H1 (cell line): ENCODE data around the gene ARHGAP22. TPM values are rescaled to one million over a fixed set of nuclear protein-coding genes. Genes with fewer than 3 reads are reported as not detected.

Experiments used
- CTCF ChIA-PET: fragments of 300-600 bp; sonication (Branson Sonifier 250); formaldehyde crosslinking; loops from one replicate; lab custom pipeline; 2021; ENCODE audit not compliant: partially characterized antibody; lab: Charles Lee
- POLR2A ChIA-PET: fragments of 300-600 bp; sonication (Branson Sonifier 250); formaldehyde crosslinking; loops from one replicate; lab custom pipeline; 2021; ENCODE audit warnings: inconsistent platforms; ENCODE audit not compliant: partially characterized antibody; lab: Charles Lee
- DNase-seq, 2 experiments: peaks; one replicate each; pipeline versions ENCODE4 v3.0.0 to v3.0.0-alpha.2; 2010 to 2022; ENCODE audit warnings: low spot score in 2 of 2, low read depth in 1 of 2, mixed read lengths in 1 of 2
- FAIRE-seq: peaks from 2 replicates; lab custom pipeline; 2011; peaks lifted over from hg19 to GRCh38; lab: Jason Lieb, UNC
- H2AFZ ChIP-seq: 2 replicates; pipeline ENCODE4 v1.8.1; 2012; ENCODE audit warnings: low read length, inconsistent platforms
- H2AK5ac ChIP-seq: 2 replicates; pipeline ENCODE4 v1.6.1; 2013; ENCODE audit warnings: low read depth, low read length
- H2BK120ac ChIP-seq: replicated peaks from 2 replicates; pipeline ENCODE3; 2013; ENCODE audit warnings: low read depth, low read length, inconsistent platforms
- H2BK12ac ChIP-seq: 2 replicates; pipeline ENCODE4 v1.6.1; 2013; ENCODE audit warnings: low read depth, low read length
- H2BK15ac ChIP-seq: 2 replicates; pipeline ENCODE4 v1.6.1; 2013; ENCODE audit warnings: low read length
- H2BK20ac ChIP-seq: 2 replicates; pipeline ENCODE4 v1.6.1; 2013; ENCODE audit warnings: low read length
- H2BK5ac ChIP-seq: 2 replicates; pipeline ENCODE4 v1.6.1; 2013; ENCODE audit warnings: low read depth, low read length
- H3K14ac ChIP-seq: 2 replicates; pipeline ENCODE4 v1.6.1; 2013; ENCODE audit warnings: inconsistent platforms; ENCODE audit not compliant: insufficient read length
- H3K18ac ChIP-seq: 2 replicates; pipeline ENCODE4 v1.6.1; 2013; ENCODE audit warnings: low read length; ENCODE audit errors: extremely low read depth
- H3K23ac ChIP-seq: 2 replicates; pipeline ENCODE4 v1.6.1; 2013; ENCODE audit warnings: inconsistent platforms; ENCODE audit not compliant: insufficient read length
- H3K23me2 ChIP-seq: 2 replicates; pipeline ENCODE4 v1.6.1; 2013; ENCODE audit warnings: low read depth, low read length
- H3K27ac ChIP-seq: 2 replicates; pipeline ENCODE4 v1.6.1; 2011; ENCODE audit warnings: low read depth, low read length, inconsistent platforms
- H3K27me3 ChIP-seq, 4 experiments: replicated peaks in 1 of 4; 1 replicate in 1 of 4; 2 replicates in 3 of 4; pipeline versions ENCODE4 v1.6.1 to v1.8.1; 2011 to 2013; ENCODE audit warnings: low read length in 3 of 4, mild to moderate bottlenecking in 3 of 4, inconsistent platforms in 2 of 4, mixed read lengths in 2 of 4, moderate library complexity in 1 of 4; ENCODE audit not compliant: control insufficient read depth in 3 of 4, insufficient read depth in 3 of 4; ENCODE audit errors: extremely low read depth in 1 of 4
- H3K36me3 ChIP-seq, 4 experiments: 2 replicates each; pipeline versions ENCODE4 v1.6.1 to v1.8.1; 2011 to 2013; ENCODE audit warnings: mild to moderate bottlenecking in 4 of 4, low read length in 3 of 4, moderate library complexity in 2 of 4, control low read depth in 1 of 4, inconsistent platforms in 1 of 4; ENCODE audit not compliant: insufficient read depth in 4 of 4, control insufficient read depth in 2 of 4
- H3K4ac ChIP-seq: replicated peaks from 2 replicates; pipeline ENCODE3; 2013; ENCODE audit warnings: low read length, low read depth, mixed read lengths, inconsistent platforms; ENCODE audit not compliant: insufficient read length
- H3K4me1 ChIP-seq, 4 experiments: replicated peaks in 1 of 4; 1 replicate in 1 of 4; 2 replicates in 3 of 4; pipeline versions ENCODE4 v1.6.1 to v1.8.1; 2011 to 2013; ENCODE audit warnings: low read length in 3 of 4, inconsistent platforms in 2 of 4, mixed read lengths in 1 of 4; ENCODE audit not compliant: insufficient read depth in 4 of 4, control insufficient read depth in 3 of 4
- H3K4me2 ChIP-seq, 2 experiments: 2 replicates each; pipeline versions ENCODE4 v1.6.1 to v1.8.1; 2011 to 2013; ENCODE audit warnings: low read depth in 2 of 2, low read length in 2 of 2, control low read depth in 1 of 2, inconsistent platforms in 1 of 2, mild to moderate bottlenecking in 1 of 2; ENCODE audit not compliant: insufficient read depth in 1 of 2
- H3K4me3 ChIP-seq, 4 experiments: fragments of 200-600, 300-600 bp in 1 of 4; sonication (generic), shearing (Covaris generic), sonication (Bioruptor Twin) in 1 of 4; 2 replicates each; pipeline versions ENCODE4 v1.5.1 to v1.8.1; 2011 to 2016; ENCODE audit warnings: low read length in 4 of 4, low read depth in 3 of 4, control low read depth in 2 of 4, inconsistent platforms in 2 of 4, mild to moderate bottlenecking in 2 of 4, mixed read lengths in 1 of 4, moderate library complexity in 1 of 4; ENCODE audit not compliant: insufficient read depth in 2 of 4; ENCODE audit errors: extremely low read depth in 1 of 4
- H3K56ac ChIP-seq: replicated peaks from 2 replicates; pipeline ENCODE3; 2013; ENCODE audit warnings: low read depth, mild to moderate bottlenecking, mixed read lengths, low read length, inconsistent platforms; ENCODE audit not compliant: insufficient read length
- H3K79me1 ChIP-seq: 2 replicates; pipeline ENCODE4 v1.6.1; 2013; ENCODE audit warnings: low read depth, low read length, control low read depth
- H3K79me2 ChIP-seq, 2 experiments: 2 replicates each; pipeline versions ENCODE4 v1.6.1 to v1.8.1; 2012 to 2013; ENCODE audit warnings: low read length in 2 of 2, mild to moderate bottlenecking in 2 of 2, inconsistent platforms in 1 of 2; ENCODE audit not compliant: insufficient read depth in 2 of 2, control insufficient read depth in 1 of 2
- H3K9ac ChIP-seq, 4 experiments: replicated peaks in 1 of 4; 1 replicate in 1 of 4; 2 replicates in 3 of 4; pipeline versions ENCODE4 v1.6.1 to v1.8.1; 2011 to 2013; ENCODE audit warnings: low read depth in 3 of 4, low read length in 3 of 4, control low read depth in 2 of 4, mild to moderate bottlenecking in 2 of 4, moderate library complexity in 2 of 4, inconsistent platforms in 1 of 4; ENCODE audit errors: extremely low read depth in 1 of 4
- H3K9me3 ChIP-seq, 2 experiments: 2 replicates each; pipeline versions ENCODE4 v1.6.1 to v1.8.1; 2012 to 2013; ENCODE audit warnings: mild to moderate bottlenecking in 2 of 2, moderate library complexity in 2 of 2, control low read depth in 1 of 2, inconsistent platforms in 1 of 2, low read depth in 1 of 2, low read length in 1 of 2, mixed read lengths in 1 of 2; ENCODE audit not compliant: insufficient read depth in 2 of 2
- H4K20me1 ChIP-seq, 2 experiments: replicated peaks in 1 of 2; 2 replicates each; pipeline versions ENCODE3 to v1.8.1; 2011 to 2013; ENCODE audit warnings: inconsistent platforms in 2 of 2, low read length in 2 of 2, mild to moderate bottlenecking in 1 of 2; ENCODE audit not compliant: insufficient read depth in 2 of 2, control insufficient read depth in 1 of 2
- H4K5ac ChIP-seq: 2 replicates; pipeline ENCODE4 v1.6.1; 2013; ENCODE audit warnings: low read length, low read depth, mixed read lengths, inconsistent platforms; ENCODE audit not compliant: insufficient read length
- H4K8ac ChIP-seq: 2 replicates; pipeline ENCODE4 v1.8.0; 2013; ENCODE audit warnings: mild to moderate bottlenecking, moderate library complexity, low read length, inconsistent platforms; ENCODE audit not compliant: insufficient read depth; ENCODE audit errors: extremely low read depth
- H4K91ac ChIP-seq: replicated peaks from 2 replicates; pipeline ENCODE3; 2013; ENCODE audit warnings: low read length, mixed read lengths, inconsistent platforms; ENCODE audit not compliant: insufficient read length
- EZH2 ChIP-seq: fragments of 200-600 bp; sonication (generic); IDR thresholded peaks from 2 replicates; pipeline ENCODE4 v1.7.1; 2012; ENCODE audit warnings: low read depth, mild to moderate bottlenecking, moderate library complexity, low read length, inconsistent platforms; ENCODE audit not compliant: severe bottlenecking
- RAD21 ChIP-seq, 2 experiments: IDR thresholded peaks in 1 of 2; conservative IDR thresholded peaks in 1 of 2; 2 replicates each; pipeline ENCODE4 v1.6.1; 2011; ENCODE audit warnings: low read depth in 2 of 2, low read length in 2 of 2, improper control_type of control experiment in 1 of 2, inconsistent platforms in 1 of 2, mild to moderate bottlenecking in 1 of 2, moderate library complexity in 1 of 2
- WGBS, 2 experiments: shearing (Covaris generic) in 1 of 2; methylation state at CpG; one replicate each; pipeline versions ENCODE4 v1.1.6 to v1.1.7; 2013 to 2015; ENCODE audit warnings: low lambda C conversion rate in 2 of 2, mixed read lengths in 2 of 2, inconsistent platforms in 1 of 2, low coverage in 1 of 2, missing lambda C conversion rate in 1 of 2; ENCODE audit not compliant: insufficient replicate concordance in 2 of 2, insufficient coverage in 1 of 2, insufficient read length in 1 of 2; ENCODE audit errors: extremely low coverage in 1 of 2, missing lambda C conversion rate in 1 of 2; 5-methylcytosine and 5-hydroxymethylcytosine counted together
- polyA plus RNA-seq, 7 experiments: library from polyadenylated mRNA; depleted of rRNA in 3 of 7; stranded (reverse) in 5 of 7; unstranded in 2 of 7; fragments of >200 nt in 5 of 7; fragments of 200-250 nt in 2 of 7; gene quantifications; 1 replicate in 5 of 7; 2 replicates in 1 of 7; 4 replicates in 1 of 7; pipeline versions ENCODE4 v1.2.1 to v1.2.3, GENCODE V29; 2011 to 2013; ENCODE audit warnings: missing spikeins in 2 of 7, mixed read lengths in 2 of 7
- total RNA-seq: library from RNA; stranded (reverse); fragmentation: NEBNext Ultra II Directional; extraction: Animal tissue kit (Norgen Biotek cat#: 25700); gene quantifications from 2 replicates; pipeline ENCODE4 v1.2.1, GENCODE V29; 2021

The ARHGAP22 gene
- total and polyA plus RNA-seq, 2 of the 8 experiments (the other 6 are each of a cell fraction or from before 2014, with no cell fraction given): 3.6 to 11.2 TPM

GRCh38 chr10:48463318-48464003 is 141.4 kb downstream of the ARHGAP22 start:
- Histone ChIP-seq H3K79me1 (no peaks in the 10 kb centered on the region), H3K27me3 (peaks cover 0 to 12% (median 8%) of the 10 kb centered on the region in 4 experiments; a peak in 4 of 7 replicates), H3K18ac (no peak overlapping the region), H2BK20ac (no peak overlapping the region), H3K79me2 (no peaks in the 10 kb centered on the region), H2BK12ac (peak overlapping the region; percentile 33; the same call in 1 of the 2 replicates), H3K27ac (no peak overlapping the region), H3K9me3 (no peaks in the 10 kb centered on the region), H4K91ac (no peak overlapping the region), H3K4ac (no peak overlapping the region), H3K9ac (no peak overlapping the region), H3K14ac (no peak overlapping the region), H3K23me2 (peaks cover 4% of the 10 kb centered on the region; the same call in 1 of the 2 replicates), H3K36me3 (no peaks in the 10 kb centered on the region), H2AFZ (no peak overlapping the region), H2BK120ac (no peak overlapping the region), H3K4me3 (no peak overlapping the region), H4K5ac (no peak overlapping the region), H2BK15ac (no peak overlapping the region), H2BK5ac (0 out of 2 replicates have a peak overlapping the region, but pooled peaks have one; percentile 39), H4K20me1 (peaks cover 0 to 8% of the 10 kb centered on the region in 2 experiments), H3K4me1 (peaks cover 0 to 20% (median 10%) of the 10 kb centered on the region in 4 experiments; a peak in 3 of 7 replicates), H2AK5ac (no peak overlapping the region), H3K4me2 (no peak overlapping the region), H4K8ac (no peak overlapping the region), H3K23ac (no peak overlapping the region), H3K56ac (no peak overlapping the region)
- POLR2A ChIA-PET: interaction anchor here (1.0 to 1.2 kb wide), 3 partner anchors 23 to 193 kb away, joined by 3 read pairs; no protein-coding TSS in a partner anchor
- CTCF ChIA-PET: interaction anchor here (0.6 to 12.6 kb wide), 17 partner anchors 10 to 193 kb away, joined by 3 to 112 read pairs (median 4); no protein-coding TSS in a partner anchor
- DNase-seq: peak in 1 of 2 experiments; percentile 38
- no peak for TF ChIP-seq EZH2
- 0 out of 4 replicates have a peak, but pooled peaks of 1 of the 2 experiments have one; percentile 14 for TF ChIP-seq RAD21 (IDR thresholded peaks at IDR 0.05 in 1 of 2, conservative IDR thresholded peaks at IDR 0.05 in 1 of 2; ENCODE audit: low read depth in 2 of 2, low read length in 2 of 2)
- 84% methylated on average over 8 of the region's 8 CpGs; no CpG with 5 or more reads in 1 of the 2 experiments for WGBS, 2 experiments
- FAIRE-seq: no peak
